ENCODE results near the gene IL12RB2.

IL12RB2 gene

DNA sequence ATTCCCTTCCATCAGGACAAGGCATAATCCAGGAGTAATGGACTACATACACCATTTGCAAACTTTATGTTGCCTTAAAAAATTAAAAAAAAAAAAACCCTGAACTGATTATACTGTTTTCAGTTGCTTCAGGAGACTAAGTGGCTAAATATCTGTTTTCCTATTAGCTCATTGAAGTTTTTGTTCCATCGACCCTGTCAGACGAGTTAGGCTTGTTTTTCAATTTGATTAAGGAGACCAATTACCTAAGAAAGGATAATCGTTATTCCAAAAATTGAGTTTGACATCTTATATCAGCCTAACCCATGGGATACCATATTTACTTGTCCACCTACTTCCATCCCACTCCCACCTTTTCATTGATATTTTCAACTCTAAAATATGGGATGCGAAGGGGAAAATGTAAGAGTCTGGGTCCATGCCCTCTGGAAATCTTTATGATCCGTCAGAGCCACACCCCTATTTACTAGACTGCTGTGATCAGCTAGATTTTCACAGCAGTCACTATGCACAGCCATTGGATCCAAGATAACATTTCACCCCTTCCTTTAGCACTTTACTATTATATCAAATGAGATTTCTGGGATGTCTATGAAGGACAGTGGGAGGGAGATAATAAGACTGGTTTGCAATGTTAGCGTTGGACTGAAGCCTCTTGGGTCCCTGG is 41.0 kb downstream of the IL12RB2 start:
- no peak for DNase-seq (ENCODE audit: low spot score)

DNA sequence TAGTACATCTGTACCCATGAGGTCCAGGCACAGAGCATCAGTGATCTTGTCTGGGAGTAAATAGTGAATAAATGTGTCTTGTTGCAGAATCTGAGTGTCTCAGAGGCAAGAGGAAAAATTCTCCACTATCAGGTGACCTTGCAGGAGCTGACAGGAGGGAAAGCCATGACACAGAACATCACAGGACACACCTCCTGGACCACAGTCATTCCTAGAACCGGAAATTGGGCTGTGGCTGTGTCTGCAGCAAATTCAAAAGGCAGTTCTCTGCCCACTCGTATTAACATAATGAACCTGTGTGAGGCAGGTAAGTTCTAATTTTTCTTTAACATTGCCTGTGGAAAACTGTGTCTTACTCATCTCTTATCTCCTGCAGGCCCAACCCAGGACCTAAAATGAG is 43.1 kb downstream of the IL12RB2 start:
- no peak for DNase-seq (ENCODE audit: low spot score)

DNA sequence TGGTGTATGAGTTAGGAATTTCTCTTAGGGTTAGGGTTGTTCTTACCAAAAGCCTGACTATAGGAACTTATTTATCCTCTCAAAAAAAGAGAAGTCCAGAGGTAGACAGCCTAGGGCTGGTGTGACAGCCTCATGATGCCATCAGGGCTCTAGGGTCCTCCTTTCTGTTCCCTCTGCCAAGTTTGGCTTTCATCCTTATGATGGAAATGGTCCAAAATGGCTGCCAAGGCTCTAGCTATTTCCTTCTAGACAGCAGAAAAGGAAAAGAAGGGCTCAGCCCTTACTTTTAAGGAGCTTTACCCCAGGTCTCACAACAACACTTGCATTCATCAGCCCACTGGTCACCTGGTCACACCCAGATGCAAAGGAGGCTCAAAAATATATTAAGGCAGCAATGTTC is 44.5 kb downstream of the IL12RB2 start:
- DNase-seq (ENCODE audit: low spot score), result no peak

DNA sequence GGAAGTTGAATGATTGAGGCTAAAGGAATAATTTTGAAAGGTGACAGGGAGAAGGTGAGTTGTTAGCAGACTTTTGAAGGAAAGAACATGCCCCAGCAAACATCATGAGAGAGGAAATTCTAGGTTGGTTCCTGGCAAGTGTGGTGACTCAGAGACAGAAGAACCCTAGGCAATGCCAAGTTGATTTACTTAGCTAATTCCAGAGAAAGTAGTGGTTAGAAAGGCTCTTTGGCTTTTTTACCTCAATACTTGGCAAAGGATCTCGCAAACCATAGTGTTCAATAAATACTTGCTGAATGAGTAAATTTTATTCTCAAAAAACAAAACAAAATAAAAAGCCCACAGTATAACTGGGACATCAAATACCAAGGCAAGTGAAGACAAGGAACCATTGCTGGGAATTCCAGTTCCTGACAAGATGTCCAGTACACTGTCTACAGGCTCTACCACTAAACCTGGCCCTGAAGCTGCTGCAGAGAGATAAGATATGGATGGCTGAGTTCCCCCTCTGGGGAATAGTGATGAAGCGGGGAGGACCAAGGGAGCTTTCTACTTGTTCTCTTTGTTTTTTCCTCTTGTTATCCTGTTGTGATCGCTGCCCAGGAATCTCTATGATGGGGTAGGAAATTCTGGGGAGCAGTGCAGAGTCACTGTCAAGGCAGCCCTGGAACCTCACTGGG is 48.2 kb downstream of the IL12RB2 start:
- no peak for DNase-seq (ENCODE audit: low spot score)

DNA sequence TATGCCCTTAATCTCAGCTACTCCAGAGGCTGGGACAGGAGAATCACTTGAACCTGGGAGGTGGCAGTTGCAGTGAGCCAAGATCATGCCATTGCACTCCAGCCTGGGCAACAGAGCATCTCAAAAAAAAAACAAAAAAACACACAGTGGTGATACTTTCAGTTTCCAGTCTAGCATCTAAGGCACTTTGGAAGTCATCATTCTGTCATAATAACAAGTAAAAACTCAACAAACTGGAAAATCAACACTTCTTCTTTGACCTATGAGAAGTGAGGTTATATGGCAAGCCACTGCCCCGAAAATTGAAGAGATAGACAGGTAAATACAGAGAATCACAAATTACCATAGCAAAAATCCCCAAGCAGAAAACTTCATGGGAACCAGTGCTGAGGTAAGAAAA is 51.9 kb downstream of the IL12RB2 start:
- DNase-seq (ENCODE audit: low spot score), result no peak

DNA sequence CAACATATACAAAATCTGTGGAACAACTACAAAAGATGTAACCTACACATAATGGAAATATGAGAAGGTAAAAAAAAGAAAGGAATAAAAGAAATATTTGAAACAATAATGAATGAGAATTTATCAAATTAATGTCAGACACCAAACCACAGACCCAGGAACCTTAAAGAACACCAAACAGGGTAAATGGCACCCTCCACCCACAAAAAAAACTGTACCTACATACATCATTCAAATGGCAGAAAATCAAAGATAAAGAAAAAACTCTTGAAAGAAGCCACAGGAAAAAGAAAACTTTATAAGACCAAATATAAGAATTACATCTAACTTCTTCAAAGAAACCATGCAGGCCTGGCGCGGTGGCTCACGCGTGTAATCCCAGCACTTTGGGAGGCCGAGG is 54.0 kb downstream of the IL12RB2 start:
- no peak for DNase-seq (ENCODE audit: low spot score)

DNA sequence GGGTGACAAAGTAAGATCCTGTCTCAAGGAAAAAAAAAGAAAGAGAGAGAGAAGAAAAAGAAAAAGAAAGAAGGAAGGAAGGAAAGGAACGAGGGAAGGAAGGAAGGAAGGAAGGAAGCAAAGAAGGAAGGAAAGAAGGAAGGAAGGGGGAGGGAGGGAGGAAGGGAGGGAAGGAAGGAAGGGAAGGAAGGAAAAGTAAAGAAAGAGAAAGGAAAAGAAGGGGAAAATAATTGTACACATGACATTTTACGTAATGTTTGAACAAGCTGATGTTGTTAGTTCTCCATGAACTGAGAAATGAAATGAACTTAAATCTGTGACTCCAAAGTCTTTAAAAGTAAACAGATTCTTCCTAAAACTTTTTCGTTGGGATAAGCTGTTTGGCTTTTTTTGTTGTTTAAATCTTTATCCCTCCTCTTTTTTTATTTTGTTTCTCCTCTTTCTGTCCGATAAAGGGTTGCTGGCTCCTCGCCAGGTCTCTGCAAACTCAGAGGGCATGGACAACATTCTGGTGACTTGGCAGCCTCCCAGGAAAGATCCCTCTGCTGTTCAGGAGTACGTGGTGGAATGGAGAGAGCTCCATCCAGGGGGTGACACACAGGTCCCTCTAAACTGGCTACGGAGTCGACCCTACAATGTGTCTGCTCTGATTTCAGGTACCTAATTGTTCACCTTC is 59.8 kb downstream of the IL12RB2 start:
- DNase-seq (ENCODE audit: low spot score), result no peak

DNA sequence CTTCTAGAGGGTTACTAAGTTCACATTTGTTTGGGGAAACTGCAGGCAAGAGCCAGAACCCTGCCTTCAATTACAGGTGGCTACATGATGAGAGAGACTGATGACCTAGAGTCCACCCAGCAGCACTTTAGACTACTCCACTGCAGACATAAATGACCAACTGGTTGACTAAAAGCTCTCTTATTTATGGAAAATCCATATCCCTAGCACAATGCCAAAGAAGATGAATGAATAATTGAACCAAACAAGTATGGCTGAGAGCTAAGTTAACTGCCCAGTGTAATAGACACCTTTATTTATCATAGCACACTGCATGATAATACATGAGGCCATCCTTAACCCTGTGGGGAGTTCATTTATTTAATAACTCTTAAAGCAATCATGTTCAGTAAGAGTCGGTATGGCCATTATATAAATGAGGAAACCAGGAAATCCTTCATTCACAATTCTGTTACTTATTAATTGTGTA is 60.4 kb downstream of the IL12RB2 start:
- no peak for DNase-seq (ENCODE audit: low spot score)

DNA sequence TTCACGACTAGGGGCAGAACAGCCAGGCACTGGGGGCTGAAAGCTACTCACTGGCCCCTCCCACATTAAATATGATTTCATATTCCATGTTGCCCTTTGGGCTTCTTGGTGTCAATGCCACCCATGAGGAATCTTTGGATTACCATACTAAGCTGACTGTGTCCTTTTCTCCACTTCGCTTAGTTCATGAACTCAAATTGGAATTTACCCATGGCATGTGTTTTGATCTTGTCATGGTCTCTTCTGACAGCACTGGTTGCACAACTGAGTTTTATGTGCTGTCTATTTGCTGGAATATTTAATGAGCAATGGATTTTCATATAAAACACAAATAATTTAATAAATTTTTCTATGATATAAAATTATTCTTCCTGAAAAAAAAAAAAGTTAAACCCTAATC is 63.4 kb downstream of the IL12RB2 start:
- no peak for DNase-seq (ENCODE audit: low spot score)

DNA sequence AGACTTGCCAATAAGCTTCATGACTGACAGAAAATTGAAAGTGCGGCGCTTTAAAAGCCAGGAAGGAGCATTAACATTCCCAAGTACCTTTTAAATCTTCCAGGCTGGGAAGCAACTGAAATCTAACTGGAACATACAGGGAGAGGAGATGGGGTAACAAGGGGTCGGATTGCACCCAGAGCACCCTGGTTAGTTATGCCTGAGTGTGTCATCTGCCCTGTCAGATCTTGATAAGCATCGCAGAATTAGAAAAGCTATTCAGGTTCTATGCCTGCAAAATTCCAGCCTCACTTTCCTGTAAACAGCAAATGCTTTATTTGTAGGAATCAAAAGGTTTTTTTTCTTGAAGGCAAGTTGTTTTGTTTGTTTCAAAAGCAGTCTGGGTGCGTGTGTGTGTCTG is 64.0 kb downstream of the IL12RB2 start:
- no peak for DNase-seq (ENCODE audit: low spot score)

DNA sequence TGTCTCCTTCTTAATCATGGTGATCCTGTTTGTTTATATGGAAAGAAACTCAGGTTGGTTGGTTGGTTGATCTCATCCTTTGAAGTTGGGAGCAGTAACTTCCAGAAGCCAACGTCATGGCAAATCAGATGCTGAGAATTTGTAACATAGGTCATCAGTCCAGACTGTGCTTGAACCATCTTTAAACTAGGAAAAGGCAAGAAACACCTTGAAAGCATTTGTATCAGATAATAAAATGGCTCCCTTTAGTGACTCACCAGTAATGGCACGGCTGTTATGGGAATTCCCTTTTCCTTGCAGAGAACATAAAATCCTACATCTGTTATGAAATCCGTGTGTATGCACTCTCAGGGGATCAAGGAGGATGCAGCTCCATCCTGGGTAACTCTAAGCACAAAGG is 64.5 kb downstream of the IL12RB2 start:
- no peak for DNase-seq (ENCODE audit: low spot score)

DNA sequence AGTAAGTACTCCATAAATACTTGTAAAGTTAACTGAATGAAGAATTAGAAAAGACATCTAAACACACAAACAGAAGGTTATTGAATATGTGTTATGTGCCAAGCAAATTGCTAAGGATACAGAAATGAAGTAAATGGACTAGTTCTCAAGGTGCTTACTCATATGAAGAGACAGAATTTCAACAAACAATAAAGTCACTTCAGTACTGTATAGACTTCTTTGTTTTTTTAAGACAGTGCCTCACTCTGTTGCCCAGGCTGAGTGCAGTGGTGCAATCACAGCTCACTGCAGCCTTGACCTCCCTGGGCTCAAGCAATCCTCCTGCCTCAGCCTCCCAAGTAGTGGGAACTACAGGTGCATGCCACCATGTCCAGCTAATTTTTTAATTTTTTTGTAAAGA is 65.2 kb downstream of the IL12RB2 start:
- no peak for DNase-seq (ENCODE audit: low spot score)

DNA sequence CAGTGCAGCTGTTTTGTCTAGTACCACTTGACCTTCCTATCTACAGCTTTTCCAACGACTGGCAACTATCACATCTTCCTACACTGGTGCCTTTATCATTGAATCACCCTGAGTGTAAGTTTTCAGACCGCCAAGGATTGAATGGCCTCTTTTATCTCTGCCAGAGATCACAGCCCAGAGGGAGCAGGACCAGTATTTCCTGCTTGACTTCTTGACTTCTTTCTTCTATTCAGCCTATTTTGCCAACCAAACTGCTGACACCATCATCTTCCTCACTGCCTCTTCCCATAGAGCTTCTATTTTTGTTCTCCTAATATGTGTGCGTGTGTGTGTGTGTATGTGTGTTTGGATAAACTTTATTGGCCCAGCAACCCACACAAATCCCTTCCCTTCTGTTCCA is 68.7 kb downstream of the IL12RB2 start:
- no peak for DNase-seq (ENCODE audit: low spot score)

DNA sequence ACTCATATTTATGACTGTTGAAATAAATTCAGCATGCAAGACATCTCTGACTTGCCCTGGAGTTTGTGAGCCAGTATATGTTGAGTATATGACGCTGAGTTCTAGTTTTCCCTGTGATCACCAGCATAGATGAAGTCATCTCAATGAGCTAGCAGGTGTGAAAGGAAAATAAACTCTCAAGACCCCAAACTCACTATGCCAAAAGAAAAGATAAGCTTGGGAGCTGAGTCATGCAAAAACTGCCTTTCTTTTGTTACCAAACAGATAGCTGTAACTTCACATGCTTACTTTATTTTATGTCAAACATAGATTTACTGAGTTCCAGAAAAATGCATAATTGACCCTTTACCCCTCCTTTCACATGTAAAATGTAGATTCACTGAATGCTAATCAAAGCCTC is 69.6 kb downstream of the IL12RB2 start:
- no peak for DNase-seq (ENCODE audit: low spot score)

DNA sequence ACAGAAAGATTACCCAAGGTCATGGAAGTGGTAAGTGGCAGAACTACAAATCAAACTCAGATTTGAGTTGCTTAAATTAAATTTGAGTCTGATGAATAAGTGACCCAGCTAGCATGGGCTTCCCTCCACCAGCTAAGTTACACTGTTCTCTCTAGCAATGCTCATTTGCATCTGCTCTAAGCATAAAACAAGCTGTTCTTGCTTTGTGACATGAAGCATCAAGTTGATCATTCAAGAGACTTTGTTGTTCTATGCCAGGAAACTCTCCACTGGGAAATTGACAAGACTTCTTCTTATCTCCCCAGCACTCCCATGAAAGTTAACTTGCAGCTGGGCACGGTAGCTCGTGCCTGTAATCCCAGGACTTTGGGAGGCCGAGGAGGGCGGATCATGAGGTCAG is 73.5 kb downstream of the IL12RB2 start:
- no peak for DNase-seq (ENCODE audit: low spot score)

DNA sequence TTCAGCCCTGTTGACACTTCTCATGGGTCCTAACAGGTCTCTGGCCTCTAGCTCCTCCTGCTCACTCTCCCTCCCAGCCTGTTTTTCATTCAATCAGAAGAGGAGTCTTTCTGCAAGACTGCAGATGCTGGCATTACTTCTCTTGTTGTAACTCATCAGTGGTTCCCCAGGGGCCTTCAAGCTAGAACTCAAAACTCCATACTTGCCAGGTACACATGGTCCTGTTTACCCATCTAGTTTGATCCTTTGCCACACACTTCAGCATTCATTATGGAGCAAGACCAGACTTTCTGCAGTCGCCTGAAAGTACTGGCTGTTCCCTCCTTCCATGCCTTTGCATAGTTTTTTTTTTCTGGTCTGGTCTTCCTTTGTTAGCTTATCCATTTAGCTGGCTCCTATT is 74.6 kb downstream of the IL12RB2 start:
- no peak for DNase-seq (ENCODE audit: low spot score)

DNA sequence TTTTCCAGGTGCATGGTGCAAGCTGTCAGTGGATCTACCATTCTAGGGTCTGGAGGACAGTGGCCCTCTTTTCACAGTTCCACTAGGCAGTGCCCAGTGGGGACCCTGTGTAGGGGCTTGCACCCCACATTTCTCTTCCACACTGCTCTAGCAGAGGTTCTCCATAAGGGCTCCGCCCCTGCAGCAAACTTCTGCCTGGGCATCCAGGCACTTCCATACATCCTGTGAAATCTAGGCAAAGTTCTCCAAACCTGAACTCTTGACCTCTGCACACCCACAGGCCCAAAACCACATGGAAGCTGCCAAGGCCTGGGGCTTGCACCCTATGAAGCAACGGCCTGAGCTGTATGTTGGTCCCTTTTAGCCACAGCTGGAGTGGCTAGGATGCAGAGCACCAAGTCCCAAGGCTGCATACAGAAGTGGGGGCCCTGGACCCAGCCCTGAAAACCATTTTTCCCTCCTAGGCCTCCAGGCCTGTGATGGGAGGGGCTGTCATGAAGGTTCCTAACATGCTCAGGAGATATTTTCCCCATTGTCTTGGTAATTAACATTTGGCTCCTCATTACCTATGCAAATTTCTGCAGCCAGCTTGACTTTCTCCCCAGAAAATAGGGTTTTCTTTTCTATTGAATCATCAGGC is 76.4 kb downstream of the IL12RB2 start:
- DNase-seq (ENCODE audit: low spot score), result no peak

DNA sequence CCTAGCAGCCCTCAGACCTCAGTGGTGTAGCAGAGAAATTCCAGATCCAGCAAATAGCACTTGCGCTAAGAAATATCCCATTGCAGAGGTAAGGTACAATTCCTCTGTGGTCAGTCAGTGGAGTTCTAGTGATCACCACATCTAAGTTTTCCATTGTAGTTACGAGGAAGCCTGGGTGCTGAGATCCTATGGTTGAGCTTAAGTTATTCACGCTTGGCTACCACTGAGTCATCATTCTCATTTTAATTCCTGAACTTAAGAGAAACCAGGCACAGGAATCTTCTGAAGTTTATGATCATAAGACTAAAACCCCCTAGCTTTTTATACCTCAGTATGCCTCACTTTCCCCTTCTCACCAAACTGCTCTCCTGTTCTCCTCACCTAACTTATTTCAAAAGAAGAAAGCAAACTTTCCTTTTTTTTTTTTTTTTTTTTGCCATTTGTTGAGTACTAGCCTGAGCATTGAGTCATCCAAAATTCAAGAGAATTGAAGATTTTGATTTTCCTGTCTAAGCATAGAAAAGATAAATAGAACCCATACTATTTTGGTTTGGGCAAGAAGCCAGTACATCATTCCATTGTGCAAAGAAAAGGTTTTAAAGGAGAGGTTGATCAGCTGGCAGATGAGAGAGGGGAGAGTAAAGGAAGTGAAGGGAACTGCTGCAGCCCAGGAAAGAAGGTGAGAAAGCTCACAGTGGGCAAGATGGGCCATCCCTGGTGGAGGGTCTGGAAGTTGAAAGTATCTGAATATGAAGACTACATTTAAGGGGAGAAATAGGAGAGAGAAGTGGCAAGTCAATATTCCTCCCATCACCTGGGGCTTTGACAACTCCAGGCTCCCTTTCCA is 82.6 kb downstream of the IL12RB2 start:
- DNase-seq (ENCODE audit: low spot score), result no peak

DNA sequence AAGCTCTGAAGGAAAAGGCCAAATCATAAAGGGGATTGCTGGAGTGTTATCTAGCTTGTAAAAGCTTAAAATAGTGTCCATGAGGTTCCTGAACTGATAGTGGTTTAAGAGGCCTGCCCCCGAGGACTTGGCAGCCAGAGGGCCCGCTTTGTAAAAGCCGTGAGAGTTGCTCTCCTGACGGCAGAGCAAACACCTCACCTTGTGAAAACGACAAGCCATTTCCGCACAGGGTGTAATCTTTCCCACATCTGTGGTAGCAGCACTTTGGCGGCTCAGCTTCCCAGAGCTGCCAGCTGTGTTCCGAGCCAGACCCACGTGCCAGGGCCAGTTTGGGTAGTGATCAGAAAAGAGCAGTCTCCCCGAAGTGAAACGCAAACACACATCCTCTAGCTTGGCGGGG is 85.6 kb downstream of the IL12RB2 start:
- DNase-seq (ENCODE audit: low spot score), result no peak

DNA sequence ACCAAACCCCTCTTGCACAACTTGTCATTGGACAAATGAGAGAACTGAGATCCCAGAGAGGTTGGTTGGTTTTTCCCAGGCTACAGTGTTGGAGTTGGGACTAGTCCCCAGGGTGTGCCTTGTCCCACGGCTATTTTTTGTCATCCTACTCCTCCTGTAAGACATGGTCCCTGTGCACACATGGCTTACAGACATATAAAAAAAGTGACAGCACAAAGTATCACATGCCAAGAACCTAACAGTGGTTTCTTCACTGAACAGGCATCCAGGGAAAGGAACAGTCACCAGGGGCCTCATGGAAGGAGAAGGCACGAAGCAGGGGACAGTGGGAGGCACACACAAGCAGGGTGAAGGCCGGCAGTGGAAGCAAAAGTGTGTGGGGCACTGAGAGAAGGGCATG is 86.1 kb downstream of the IL12RB2 start:
- no peak for DNase-seq (ENCODE audit: low spot score)

DNA sequence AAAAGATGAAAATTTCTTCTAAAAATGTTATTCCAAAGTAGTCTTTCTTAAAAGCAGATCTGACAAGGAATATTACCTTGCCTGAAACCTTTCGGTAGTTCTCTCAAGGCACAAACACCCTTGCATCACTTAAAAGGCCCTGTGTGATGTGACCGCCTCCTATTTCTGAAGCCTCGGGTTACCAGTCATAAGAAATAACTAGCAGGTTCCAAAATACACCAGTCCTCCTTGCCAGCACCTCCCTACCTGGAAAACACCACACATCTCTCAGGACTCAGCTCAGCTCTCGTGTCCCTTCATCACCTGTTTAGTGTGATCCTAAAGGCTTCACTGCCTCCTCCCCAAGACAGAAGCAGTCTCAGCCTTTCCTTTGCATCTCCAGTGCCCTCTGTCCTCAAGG is 86.9 kb downstream of the IL12RB2 start:
- DNase-seq (ENCODE audit: low spot score), result no peak
